B cell (primary cell): ENCODE results near the gene PTCD1. TPM values are rescaled to one million over a fixed set of nuclear protein-coding genes. Genes with fewer than 3 reads are reported as not detected.

Experiments
- ATAC-seq: fragments of 200-7000 bp; cut with Tn5 transposase; one replicate; pipeline ENCODE4 v1.10.0; 2021; ENCODE audit warnings: low read depth, mild to moderate bottlenecking, moderate number of reproducible peaks, moderate library complexity
- CTCF ChIA-PET: fragments of 350-600 bp; sonication (Branson Sonifier 250); formaldehyde crosslinking; loops from one replicate; lab custom pipeline; 2021; ENCODE audit warnings: antibody characterized with exemption, inconsistent platforms; lab: Charles Lee
- POLR2A ChIA-PET: fragments of 350-600 bp; sonication (Branson Sonifier 250); formaldehyde crosslinking; loops from one replicate; lab custom pipeline; 2021; ENCODE audit warnings: antibody characterized with exemption; lab: Charles Lee
- DNase-seq: peaks from one replicate; pipeline ENCODE4 v3.0.0; 2013
- H2AFZ ChIP-seq: 2 replicates; pipeline ENCODE4 v1.6.1; 2012; ENCODE audit warnings: mild to moderate bottlenecking, low read depth, low read length; ENCODE audit not compliant: insufficient read depth, poor library complexity, severe bottlenecking
- H3K27ac ChIP-seq, 2 donors: 1 replicate in 1 of 2; 2 replicates in 1 of 2; pipeline ENCODE4 v1.5.1; 2012 to 2013; ENCODE audit warnings: low read length in 2 of 2, mild to moderate bottlenecking in 2 of 2, moderate library complexity in 1 of 2
- H3K27me3 ChIP-seq, 4 experiments: fragments of 200-600 bp in 1 of 4; sonication (generic) in 1 of 4; replicated peaks in 1 of 4; 1 replicate in 2 of 4; 2 replicates in 2 of 4; pipeline versions ENCODE4 v1.6.1 to v1.7.0; 2013 to 2016; ENCODE audit warnings: low read length in 3 of 4, mild to moderate bottlenecking in 2 of 4, mixed read lengths in 1 of 4, moderate library complexity in 1 of 4; ENCODE audit not compliant: insufficient read depth in 4 of 4, control insufficient read depth in 3 of 4; ENCODE audit errors: control extremely low read depth in 1 of 4
- H3K36me3 ChIP-seq, 2 experiments: replicated peaks in 1 of 2; 1 replicate in 1 of 2; 2 replicates in 1 of 2; pipeline versions ENCODE4 v1.6.1 to v1.7.1; 2013; ENCODE audit warnings: low read length in 1 of 2; ENCODE audit not compliant: insufficient read depth in 2 of 2, control insufficient read depth in 1 of 2; ENCODE audit errors: control extremely low read depth in 1 of 2, extremely low read depth in 1 of 2
- H3K4me1 ChIP-seq, 2 donors: fragments of 200-600 bp in 1 of 2; sonication (generic) in 1 of 2; 1 replicate in 1 of 2; 2 replicates in 1 of 2; pipeline versions ENCODE4 v1.5.1 to v1.6.1; 2013 to 2017; ENCODE audit warnings: low read length in 2 of 2; ENCODE audit not compliant: control insufficient read depth in 2 of 2, insufficient read depth in 2 of 2
- H3K4me2 ChIP-seq: replicated peaks from 2 replicates; pipeline ENCODE3; 2012; ENCODE audit warnings: mild to moderate bottlenecking, low read depth, low read length; ENCODE audit not compliant: poor library complexity, severe bottlenecking
- H3K4me3 ChIP-seq, 5 experiments: fragments of 200-600 bp in 1 of 5; sonication (generic) in 1 of 5; 1 replicate in 3 of 5; 2 replicates in 2 of 5; pipeline versions ENCODE4 v1.5.1 to v1.7.0; 2011 to 2016; ENCODE audit warnings: low read length in 4 of 5, mild to moderate bottlenecking in 4 of 5, low read depth in 2 of 5, control low read depth in 1 of 5, moderate library complexity in 1 of 5; ENCODE audit not compliant: insufficient read depth in 1 of 5; ENCODE audit errors: control extremely low read depth in 1 of 5, extremely low read depth in 1 of 5
- H3K79me2 ChIP-seq: fragments of 200-600 bp; sonication (generic); one replicate; pipeline ENCODE4 v1.6.0; 2016; ENCODE audit warnings: low read length; ENCODE audit not compliant: control insufficient read depth, insufficient read depth
- H3K9ac ChIP-seq: fragments of 200-600 bp; sonication (generic); 2 replicates; pipeline ENCODE4 v1.6.1; 2017; ENCODE audit warnings: mild to moderate bottlenecking, low read length, moderate library complexity
- H3K9me3 ChIP-seq, 3 donors: one replicate each; pipeline versions ENCODE4 v1.6.1 to v1.7.1; 2013; ENCODE audit warnings: low read length in 2 of 3; ENCODE audit not compliant: control insufficient read depth in 2 of 3, insufficient read depth in 1 of 3; ENCODE audit errors: control extremely low read depth in 1 of 3
- H4K20me1 ChIP-seq: 2 replicates; pipeline ENCODE4 v1.6.0; 2012; ENCODE audit warnings: mild to moderate bottlenecking, low read length; ENCODE audit not compliant: insufficient read depth, control insufficient read depth, poor library complexity, severe bottlenecking
- H3K27ac Mint-ChIP-seq: one replicate; pipeline ENCODE4 v1.8.0; 2021; ENCODE audit warnings: mixed read lengths
- H3K27me3 Mint-ChIP-seq: one replicate; pipeline ENCODE4 v1.8.0; 2021; ENCODE audit warnings: mixed read lengths
- H3K4me1 Mint-ChIP-seq: one replicate; pipeline ENCODE4 v1.8.0; 2021; ENCODE audit warnings: mixed read lengths
- H3K4me3 Mint-ChIP-seq: one replicate; pipeline ENCODE4 v1.8.0; 2021; ENCODE audit warnings: mixed read lengths
- H3K9me3 Mint-ChIP-seq: one replicate; pipeline ENCODE4 v1.8.0; 2022; ENCODE audit warnings: mixed read lengths; ENCODE audit not compliant: insufficient read depth
- CTCF ChIP-seq: fragments of 200-600 bp; IDR thresholded peaks from one replicate; pipeline ENCODE4 v1.8.0; 2022; ENCODE audit warnings: antibody characterized with exemption, mild to moderate bottlenecking
- EZH2 ChIP-seq: IDR thresholded peaks from 2 replicates; pipeline ENCODE4 v1.6.1; 2012; ENCODE audit warnings: borderline replicate concordance, low read depth, mild to moderate bottlenecking, moderate library complexity, low read length; ENCODE audit not compliant: insufficient read depth, poor library complexity, severe bottlenecking
- WGBS: methylation state at CpG from one replicate; pipeline ENCODE4 v1.1.5; 2013; ENCODE audit warnings: missing lambda C conversion rate; ENCODE audit not compliant: insufficient coverage; 5-methylcytosine and 5-hydroxymethylcytosine counted together
- intact Hi-C: fragments of 100-400 bp; cut with micrococcal nuclease; formaldehyde crosslinking; loops from one replicate; pipeline ENCODE4 v1.10.0; 2022
- polyA plus RNA-seq: library from polyadenylated mRNA; depleted of rRNA; stranded (reverse); fragments of >200 nt; gene quantifications from 2 replicates; pipeline ENCODE4 v1.2.3, GENCODE V29; 2012
- total RNA-seq, 2 donors: library from RNA; stranded (reverse); fragments of 120-200 nt in 1 of 2; gene quantifications; 1 replicate in 1 of 2; 2 replicates in 1 of 2; pipeline versions ENCODE4 v1.2.3 to v1.2.4, GENCODE V29; 2013 to 2022

PTCD1 gene
- total and polyA plus RNA-seq, 2 donors (not counting 1 experiment from before 2014, with no cell fraction given): 9.7 to 14.8 TPM

GRCh38 chr7:99392046-99392445, 46.6 kb downstream of the PTCD1 start:
- Mint-ChIP-seq H3K27ac (peak overlapping the region; percentile 59), H3K9me3 (no peaks in the 10 kb centered on the region), H3K4me3 (peak overlapping the region; percentile 39), H3K27me3 (no peaks in the 10 kb centered on the region), H3K4me1 (peaks cover 22% of the 10 kb centered on the region)
- H3K36me3 ChIP-seq: peaks cover 0 to 75% of the 10 kb centered on the region in 2 experiments
- peak overlapping the region in 1 of 5 experiments; percentile 50 for H3K4me3 ChIP-seq
- H3K79me2 ChIP-seq: peaks cover 49% of the 10 kb centered on the region
- WGBS: 70% methylated on average over 8 of the region's 8 CpGs
- peaks cover 85% of the 10 kb centered on the region for H4K20me1 ChIP-seq
- H3K9me3 ChIP-seq: no peaks in the 10 kb centered on the region
- intact Hi-C loops: no loop called here
- H3K27me3 ChIP-seq: no peaks in the 10 kb centered on the region
- POLR2A ChIA-PET: interaction anchor here (1.5 to 2.1 kb wide), 4 partner anchors 11 to 112 kb away, joined by 4 to 12 read pairs (median 6); partner anchors contain the start of genes BUD31, PDAP1 and ZKSCAN5
- ATAC-seq (no peak), DNase-seq (no peak)
- CTCF ChIA-PET: interaction anchor here (1.0 to 3.8 kb wide), 4 partner anchors 15 to 27 kb away, joined by 3 to 20 read pairs (median 8); partner anchors contain the start of genes ARPC1B, BUD31 and PDAP1
- no peak for TF ChIP-seq EZH2
- TF ChIP-seq CTCF: no peak
- H3K4me2 ChIP-seq: peak overlapping the region; percentile 93
- peak overlapping the region; percentile 26 to 65 for H3K27ac ChIP-seq
- peaks cover 12 to 20% of the 10 kb centered on the region in 2 donors for H3K4me1 ChIP-seq
- H3K9ac ChIP-seq: no peak overlapping the region
- H2AFZ ChIP-seq: no peak overlapping the region

GRCh38 chr7:99390941-99391602, 47.5 kb downstream of the PTCD1 start:
- Mint-ChIP-seq H3K4me1 (peaks cover 22% of the 10 kb centered on the region), H3K9me3 (no peaks in the 10 kb centered on the region), H3K4me3 (peak overlapping the region; percentile 19), H3K27me3 (no peaks in the 10 kb centered on the region), H3K27ac (peak overlapping the region; percentile 15)
- H3K4me2 ChIP-seq: no peak overlapping the region
- H3K27ac ChIP-seq: peak overlapping the region in 1 of 2 donors; percentile 30
- H3K27me3 ChIP-seq: no peaks in the 10 kb centered on the region
- peaks cover 12 to 20% of the 10 kb centered on the region in 2 donors for H3K4me1 ChIP-seq
- TF ChIP-seq EZH2: no peak
- no peak for TF ChIP-seq CTCF
- peaks cover 58% of the 10 kb centered on the region for H3K79me2 ChIP-seq
- no peak for ATAC-seq
- peaks cover 0 to 78% of the 10 kb centered on the region in 2 experiments for H3K36me3 ChIP-seq
- H2AFZ ChIP-seq: no peak overlapping the region
- no peak overlapping the region for H3K4me3 ChIP-seq
- POLR2A ChIA-PET: no interaction called here
- no peak for DNase-seq
- CTCF ChIA-PET: interaction anchor here (2.2 to 3.8 kb wide), 2 partner anchors 17 to 26 kb away, joined by 8 to 20 read pairs; partner anchors contain the start of genes BUD31 and PDAP1
- intact Hi-C loops: no loop called here
- H3K9me3 ChIP-seq: no peaks in the 10 kb centered on the region
- 95% methylated on average over 14 of the region's 23 CpGs for WGBS
- peaks cover 85% of the 10 kb centered on the region for H4K20me1 ChIP-seq
- H3K9ac ChIP-seq: no peak overlapping the region
